ENCODE data around the gene PFDN2. TPM values are rescaled to one million over a fixed set of nuclear protein-coding genes. Genes with fewer than 3 reads are reported as not detected.
"Not testable (repeated sequence)": the region's sequence is repeated elsewhere in the genome, so short reads cannot be mapped to it uniquely, and the experiment has no call there.

PFDN2 gene
- total and polyA plus RNA-seq, 10 donors: 14.9 to 140 (median 42.5) TPM

GRCh38 chr1:161068306-161069234 lies 49.3 kb downstream of the PFDN2 start:
- Histone ChIP-seq H3K4me1 (peaks cover 16 to 83% (median 68%) of the 10 kb centered on the region in 6 donors), H3K9me3 (no peaks in the 10 kb centered on the region), H3K36me3 (peaks cover 0 to 36% (median 0%) of the 10 kb centered on the region in 6 donors), H3K4me3 (peak overlapping the region; percentile 43 to 96 (median 79)), H3K27ac (peak overlapping the region; percentile 73 to 99 (median 96)), H3K27me3 (replicated peaks in 1 of 7) (no peaks in the 10 kb centered on the region)
- WGBS, 5 donors: 14 to 22% (median 20%) methylated on average over 10 of the region's 10 CpGs
- DNase-seq: peak; percentile 95
- no peak for TF ChIP-seq POLR2A (IDR thresholded peaks at IDR 0.05)
- TF ChIP-seq, protein P1, sequence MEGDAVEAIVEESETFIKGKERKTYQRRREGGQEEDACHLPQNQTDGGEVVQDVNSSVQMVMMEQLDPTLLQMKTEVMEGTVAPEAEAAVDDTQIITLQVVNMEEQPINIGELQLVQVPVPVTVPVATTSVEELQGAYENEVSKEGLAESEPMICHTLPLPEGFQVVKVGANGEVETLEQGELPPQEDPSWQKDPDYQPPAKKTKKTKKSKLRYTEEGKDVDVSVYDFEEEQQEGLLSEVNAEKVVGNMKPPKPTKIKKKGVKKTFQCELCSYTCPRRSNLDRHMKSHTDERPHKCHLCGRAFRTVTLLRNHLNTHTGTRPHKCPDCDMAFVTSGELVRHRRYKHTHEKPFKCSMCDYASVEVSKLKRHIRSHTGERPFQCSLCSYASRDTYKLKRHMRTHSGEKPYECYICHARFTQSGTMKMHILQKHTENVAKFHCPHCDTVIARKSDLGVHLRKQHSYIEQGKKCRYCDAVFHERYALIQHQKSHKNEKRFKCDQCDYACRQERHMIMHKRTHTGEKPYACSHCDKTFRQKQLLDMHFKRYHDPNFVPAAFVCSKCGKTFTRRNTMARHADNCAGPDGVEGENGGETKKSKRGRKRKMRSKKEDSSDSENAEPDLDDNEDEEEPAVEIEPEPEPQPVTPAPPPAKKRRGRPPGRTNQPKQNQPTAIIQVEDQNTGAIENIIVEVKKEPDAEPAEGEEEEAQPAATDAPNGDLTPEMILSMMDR (IDR thresholded peaks at IDR 0.05 in 8 of 11, conservative IDR thresholded peaks at IDR 0.05 in 3 of 11): peak in 2 of 11 experiments; percentile 10 to 19
- peak in 2 of 3 donors; percentile 80 to 90 for TF ChIP-seq POLR2AphosphoS5 (IDR thresholded peaks at IDR 0.05)
- intact Hi-C loops (cut with DNase I; ENCODE audit: low total_unique reads): no loop called here

DNA sequence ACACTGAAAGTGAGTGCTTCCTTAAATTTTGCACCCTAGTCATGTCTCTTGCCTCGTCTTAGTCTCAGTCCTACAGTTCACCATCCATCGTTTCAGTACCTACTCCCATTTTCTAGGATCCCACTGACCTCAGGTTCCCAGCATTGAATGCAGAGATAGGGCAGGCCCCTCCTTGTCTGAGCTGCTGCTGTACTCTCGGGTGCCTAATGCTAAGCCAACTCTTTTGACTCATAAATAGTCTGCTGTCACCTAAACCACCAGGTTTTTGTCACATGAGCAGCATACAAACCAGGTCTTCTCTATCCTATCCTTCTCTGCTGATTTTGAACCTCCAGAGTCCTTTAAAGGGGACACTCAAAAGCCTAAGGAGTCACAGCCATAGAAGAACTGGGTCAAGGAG lies 51.1 kb downstream of the PFDN2 start:
- H3K4me1 ChIP-seq: peaks cover 16 to 94% (median 75%) of the 10 kb centered on the region in 6 donors
- TF ChIP-seq, protein P1 (IDR thresholded peaks at IDR 0.05 in 8 of 11, conservative IDR thresholded peaks at IDR 0.05 in 3 of 11): no peak
- TF ChIP-seq POLR2AphosphoS5 (IDR thresholded peaks at IDR 0.05) (no peak), POLR2A (IDR thresholded peaks at IDR 0.05) (no peak)
- no peak for DNase-seq
- H3K36me3 ChIP-seq: peaks cover 0 to 53% (median 5%) of the 10 kb centered on the region in 6 donors
- H3K9me3 ChIP-seq: no peaks in the 10 kb centered on the region
- whole genome bisulfite sequencing, 5 donors: 46 to 63% (median 46%) methylated on average over 3 of the region's 3 CpGs
- intact Hi-C loops (cut with DNase I; ENCODE audit: low total_unique reads): no loop called here
- H3K4me3 ChIP-seq: peak overlapping the region in 4 of 8 donors; percentile 70 to 96 (median 79)
- no peaks in the 10 kb centered on the region for H3K27me3 ChIP-seq (replicated peaks in 1 of 7)
- peak overlapping the region in 6 of 8 donors; percentile 19 to 99 (median 96) for H3K27ac ChIP-seq

DNA sequence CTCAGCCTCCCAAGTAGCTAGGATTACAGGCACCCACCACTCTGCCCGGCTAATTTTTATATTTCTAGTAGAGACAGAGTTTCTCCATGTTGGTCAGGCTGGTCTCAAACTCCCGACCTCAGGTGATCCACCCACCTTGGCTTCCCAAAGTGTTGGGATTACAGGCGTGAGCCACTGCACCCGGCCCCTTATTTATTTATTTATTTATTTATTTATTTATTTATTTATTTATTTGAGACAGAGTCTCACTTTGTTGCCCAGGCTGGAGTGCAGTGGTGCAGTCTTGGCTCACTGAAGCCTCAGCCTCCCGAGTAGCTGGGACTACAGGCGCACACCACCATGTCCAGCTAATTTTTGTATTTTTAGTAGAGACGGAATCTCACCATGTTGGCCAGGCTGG lies 52.2 kb downstream of the PFDN2 start:
- DNase-seq; intact Hi-C loops (cut with DNase I; ENCODE audit: low total_unique reads); H3K27me3 ChIP-seq (replicated peaks in 1 of 7); H3K9me3 ChIP-seq: not testable (repeated sequence)
- peak overlapping the region in 2 of 8 donors; percentile 97 to 99 for H3K27ac ChIP-seq
- peaks cover 0 to 63% (median 9%) of the 10 kb centered on the region in 6 donors for H3K36me3 ChIP-seq
- 91 to 97% (median 95%) methylated on average over 7 of the region's 7 CpGs for WGBS, 5 donors
- peaks cover 16 to 95% (median 80%) of the 10 kb centered on the region in 6 donors for H3K4me1 ChIP-seq
- peak overlapping the region in 2 of 8 donors; percentile 70 to 80 for H3K4me3 ChIP-seq

DNA sequence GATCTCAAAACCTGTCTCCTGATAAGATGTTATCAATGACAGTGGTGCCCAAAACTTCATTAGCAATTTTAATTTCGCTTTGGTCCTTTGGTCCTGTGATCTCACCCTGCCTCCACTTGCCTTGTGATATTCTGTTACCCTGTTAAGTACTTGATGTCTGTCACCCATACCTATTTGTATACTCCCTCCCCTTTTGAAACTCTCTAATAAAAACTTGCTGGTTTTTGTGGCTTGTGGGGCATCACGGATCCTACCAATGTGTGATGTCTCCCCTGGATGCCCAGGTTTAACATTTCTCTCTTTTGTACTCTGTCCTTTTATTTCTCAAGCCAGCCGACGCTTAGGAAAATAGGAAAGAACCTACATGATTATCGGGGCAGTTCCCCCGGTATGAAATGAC lies 53.9 kb downstream of the PFDN2 start:
- intact Hi-C loops (cut with DNase I; ENCODE audit: low total_unique reads); H3K9me3 ChIP-seq; DNase-seq; H3K27me3 ChIP-seq (replicated peaks in 1 of 7): not testable (repeated sequence)
- peaks cover 0 to 80% (median 22%) of the 10 kb centered on the region in 6 donors for H3K36me3 ChIP-seq
- H3K4me1 ChIP-seq: peaks cover 16 to 97% (median 75%) of the 10 kb centered on the region in 6 donors
- peak overlapping the region in 1 of 8 donors; percentile 45 for H3K27ac ChIP-seq
- H3K4me3 ChIP-seq: peak overlapping the region in 1 of 8 donors; percentile 13
- WGBS, 5 donors: 68 to 79% (median 74%) methylated on average over 6 of the region's 6 CpGs

DNA sequence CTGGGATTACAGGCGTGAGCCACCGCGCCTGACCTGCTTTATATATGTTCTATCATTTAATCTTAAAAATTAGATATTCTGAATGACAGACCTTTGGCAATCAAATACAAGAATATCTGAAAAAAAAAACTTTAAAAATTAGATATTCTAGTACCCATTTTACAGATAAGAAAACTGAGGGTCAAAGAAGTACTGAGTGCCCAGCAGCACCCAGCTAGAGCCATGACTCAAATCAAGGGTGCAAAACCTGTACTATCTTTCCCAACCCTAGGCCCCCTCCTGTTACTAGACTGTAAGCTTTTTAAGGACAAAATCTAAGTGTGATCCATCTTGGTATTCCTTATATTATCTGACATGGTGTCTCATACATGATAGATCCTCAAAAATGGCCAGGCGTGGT lies 56.4 kb downstream of the PFDN2 start:
- Histone ChIP-seq H3K27ac (no peak overlapping the region), H3K36me3 (peaks cover 0 to 95% (median 43%) of the 10 kb centered on the region in 6 donors), H3K27me3 (replicated peaks in 1 of 7) (no peaks in the 10 kb centered on the region), H3K4me1 (peaks cover 6 to 93% (median 55%) of the 10 kb centered on the region in 6 donors), H3K4me3 (no peak overlapping the region), H3K9me3 (no peaks in the 10 kb centered on the region)
- TF ChIP-seq, protein P1 (IDR thresholded peaks at IDR 0.05 in 8 of 11, conservative IDR thresholded peaks at IDR 0.05 in 3 of 11): no peak
- no peak for TF ChIP-seq POLR2A (IDR thresholded peaks at IDR 0.05)
- no peak for TF ChIP-seq POLR2AphosphoS5 (IDR thresholded peaks at IDR 0.05)
- DNase-seq: no peak
- WGBS, 5 donors: 89 to 99% (median 96%) methylated on average over 4 of the region's 4 CpGs
- intact Hi-C loops (cut with DNase I; ENCODE audit: low total_unique reads): no loop called here
